Activated naive CD4-positive, alpha-beta T cell treated with anti-CD3 and anti-CD28 coated beads, Interleukin-2, amount 50 U/mL, for 72 hours (primary cell): ENCODE measurements around the gene ITGAX. TPM values are rescaled to one million over a fixed set of nuclear protein-coding genes. Genes with fewer than 3 reads are reported as not detected.
"Not testable (repeated sequence)": the region's sequence is repeated elsewhere in the genome, so short reads cannot be mapped to it uniquely, and the experiment has no call there.

Source experiments
- ATAC-seq, 2 donors: fragments of 150-1000 bp; cut with Tn5 transposase; 2 replicates each; pipeline ENCODE4 v1.10.0; 2021; ENCODE audit warnings: mild to moderate bottlenecking in 2 of 2, moderate library complexity in 2 of 2
- DNase-seq, 2 donors: peaks; one replicate each; pipeline ENCODE4 v3.0.0; 2021 to 2022; ENCODE audit warnings: low spot score in 2 of 2
- H3K27ac Mint-ChIP-seq, 2 donors: one replicate each; pipeline ENCODE4 v1.8.0; 2022; ENCODE audit warnings: mild to moderate bottlenecking in 2 of 2, mixed read lengths in 2 of 2
- H3K36me3 Mint-ChIP-seq, 2 donors: one replicate each; pipeline ENCODE4 v1.8.0; 2022; ENCODE audit warnings: mixed read lengths in 2 of 2
- H3K9me3 Mint-ChIP-seq, 2 donors: one replicate each; pipeline ENCODE4 v1.8.0; 2022; ENCODE audit warnings: mixed read lengths in 2 of 2
- total RNA-seq, 2 donors: library from RNA; stranded (reverse); gene quantifications; one replicate each; pipeline ENCODE4 v1.2.3, GENCODE V29; 2022

ITGAX gene
- total RNA-seq, 2 donors from 2014 or later: 7.3 to 19.1 TPM

DNA sequence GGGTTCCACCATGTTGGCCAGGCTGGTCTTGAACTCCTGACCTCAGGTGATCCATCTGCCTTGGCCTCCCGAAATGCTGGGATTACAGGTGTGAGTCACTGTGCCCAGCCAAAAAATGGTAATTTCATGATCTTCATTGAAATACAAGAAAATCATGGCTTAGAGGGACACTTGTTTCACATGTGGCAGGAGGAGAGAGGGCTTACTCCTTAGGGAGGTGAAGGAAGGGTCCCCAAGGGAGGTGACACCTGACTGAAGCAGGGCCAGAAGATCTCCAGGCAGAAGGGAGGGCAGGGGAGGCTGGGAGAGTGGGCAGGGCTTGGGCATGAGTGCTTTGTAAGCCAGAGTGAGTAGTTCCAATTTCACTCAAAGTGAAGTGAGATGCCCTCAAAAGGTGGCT is 20.0 kb upstream of the ITGAX start:
- Mint-ChIP-seq H3K9me3 (no peaks in the 10 kb centered on the region), H3K27ac (no peak overlapping the region), H3K36me3 (no peaks in the 10 kb centered on the region)
- no peak for DNase-seq
- ATAC-seq: no peak

- no peaks in the 10 kb centered on the region for H3K36me3 Mint-ChIP-seq
- no peak overlapping the region for H3K27ac Mint-ChIP-seq
- no peaks in the 10 kb centered on the region for H3K9me3 Mint-ChIP-seq
- DNase-seq (no peak), ATAC-seq (no peak)
Observed at GRCh38 chr16:31335431-31335830, 19.5 kb upstream of the ITGAX start.

- H3K9me3 Mint-ChIP-seq, ATAC-seq, DNase-seq, H3K27ac Mint-ChIP-seq, H3K36me3 Mint-ChIP-seq: not testable (repeated sequence)
Observed at GRCh38 chr16:31338166-31338685, 16.8 kb upstream of the ITGAX start.

GRCh38 chr16:31344712-31345111 is 10.3 kb upstream of the ITGAX start:
- Mint-ChIP-seq H3K36me3 (no peaks in the 10 kb centered on the region), H3K9me3 (peaks cover 0 to 7% of the 10 kb centered on the region in 2 donors), H3K27ac (no peak overlapping the region)
- no peak for DNase-seq
- peak in 1 of 2 donors; percentile 59 for ATAC-seq

GRCh38 chr16:31347445-31347844 is 7.5 kb upstream of the ITGAX start:
- no peak for ATAC-seq
- H3K36me3 Mint-ChIP-seq: no peaks in the 10 kb centered on the region
- peaks cover 0 to 7% of the 10 kb centered on the region in 2 donors for H3K9me3 Mint-ChIP-seq
- peak in 1 of 2 donors; percentile 16 for DNase-seq
- no peak overlapping the region for H3K27ac Mint-ChIP-seq

GRCh38 chr16:31348579-31348978 is 6.4 kb upstream of the ITGAX start:
- Mint-ChIP-seq H3K36me3 (no peaks in the 10 kb centered on the region), H3K9me3 (peaks cover 0 to 7% of the 10 kb centered on the region in 2 donors), H3K27ac (no peak overlapping the region)
- ATAC-seq: no peak
- no peak for DNase-seq

GRCh38 chr16:31350275-31351005 is 4.5 kb upstream of the ITGAX start:
- Mint-ChIP-seq H3K36me3 (no peaks in the 10 kb centered on the region), H3K9me3 (peaks cover 0 to 7% of the 10 kb centered on the region in 2 donors), H3K27ac (no peak overlapping the region)
- DNase-seq (no peak), ATAC-seq (peak in 1 of 2 donors; percentile 2)

GRCh38 chr16:31351246-31351941 is 3.6 kb upstream of the ITGAX start:
- H3K36me3 Mint-ChIP-seq: no peaks in the 10 kb centered on the region
- no peak for DNase-seq
- ATAC-seq: no peak
- peaks cover 0 to 7% of the 10 kb centered on the region in 2 donors for H3K9me3 Mint-ChIP-seq
- peak overlapping the region in 1 of 2 donors; percentile 50 for H3K27ac Mint-ChIP-seq

DNA sequence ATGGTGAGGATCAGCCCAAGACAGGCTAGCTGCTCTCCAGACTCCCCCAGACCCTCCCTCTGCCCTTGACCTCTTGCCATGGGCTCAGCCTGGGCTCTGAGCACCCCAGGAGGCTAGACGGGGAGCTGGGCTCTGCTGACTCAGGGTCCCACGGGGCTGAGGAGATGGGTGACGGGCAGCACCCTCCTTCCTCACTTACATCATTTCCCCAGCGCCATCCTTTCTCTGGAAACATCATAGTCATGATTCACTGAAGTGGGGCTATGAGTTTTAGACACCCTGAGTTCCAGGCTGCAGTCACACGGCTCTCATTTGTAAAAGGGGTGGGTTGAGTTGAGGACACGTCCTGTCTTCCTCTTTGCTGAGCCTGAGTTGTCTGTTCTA is 3.0 kb upstream of the ITGAX start:
- DNase-seq (no peak), ATAC-seq (peak; percentile 5 to 29)
- peak overlapping the region; percentile 50 to 56 for H3K27ac Mint-ChIP-seq
- H3K36me3 Mint-ChIP-seq: no peaks in the 10 kb centered on the region
- peaks cover 0 to 7% of the 10 kb centered on the region in 2 donors for H3K9me3 Mint-ChIP-seq

- no peaks in the 10 kb centered on the region for H3K36me3 Mint-ChIP-seq
- H3K9me3 Mint-ChIP-seq: peaks cover 0 to 7% of the 10 kb centered on the region in 2 donors
- ATAC-seq (no peak), DNase-seq (no peak)
- peak overlapping the region; percentile 50 to 91 for H3K27ac Mint-ChIP-seq
Observed at GRCh38 chr16:31352376-31353115, 2.4 kb upstream of the ITGAX start.

GRCh38 chr16:31355431-31356100 is 590 bp downstream of the ITGAX start:
- ATAC-seq (no peak), DNase-seq (no peak)
- H3K36me3 Mint-ChIP-seq: no peaks in the 10 kb centered on the region
- no peaks in the 10 kb centered on the region for H3K9me3 Mint-ChIP-seq
- H3K27ac Mint-ChIP-seq: peak overlapping the region; percentile 90 to 93

- no peaks in the 10 kb centered on the region for H3K36me3 Mint-ChIP-seq
- H3K9me3 Mint-ChIP-seq: no peaks in the 10 kb centered on the region
- no peak for DNase-seq
- H3K27ac Mint-ChIP-seq: no peak overlapping the region
- no peak for ATAC-seq
Observed at GRCh38 chr16:31356566-31357323, 1.8 kb downstream of the ITGAX start.

DNA sequence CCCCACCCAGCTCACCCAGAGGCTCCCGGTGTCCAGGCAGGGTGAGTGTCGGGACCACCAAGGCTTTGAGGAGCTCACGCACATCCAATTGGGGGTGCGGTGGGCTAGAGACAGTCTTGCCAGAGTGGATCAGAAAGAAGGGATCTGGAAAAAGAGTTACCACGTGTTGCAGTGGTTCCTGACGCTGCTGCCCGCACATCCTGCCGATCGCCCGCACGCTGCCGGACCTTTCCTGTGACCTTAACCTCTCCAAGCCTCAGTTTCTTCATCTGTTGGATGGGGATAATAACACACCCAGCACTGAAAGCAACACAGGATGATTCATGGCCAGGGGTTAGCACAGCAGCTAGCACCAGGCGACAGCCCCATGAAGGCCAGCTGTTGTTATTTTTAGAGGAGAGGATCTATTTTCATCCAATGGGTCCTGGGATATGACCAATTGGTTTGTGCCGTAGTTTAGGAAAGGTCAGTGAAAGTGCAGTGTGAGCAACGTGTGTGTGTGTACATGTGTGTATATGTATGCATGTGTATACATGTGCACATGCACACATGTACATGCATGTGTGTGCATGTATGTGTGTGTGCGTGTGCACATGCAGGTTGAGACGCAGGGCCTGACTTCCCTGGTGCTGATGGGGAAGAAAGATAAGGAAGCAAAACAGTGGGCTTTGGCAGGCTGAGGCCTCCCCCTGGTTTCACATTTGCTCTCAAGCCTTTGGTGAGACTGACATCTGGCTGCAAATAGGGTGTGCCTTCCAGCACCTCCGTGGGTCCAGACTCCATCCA is 2.5 kb downstream of the ITGAX start:
- H3K27ac Mint-ChIP-seq: peak overlapping the region in 1 of 2 donors; percentile 36
- ATAC-seq: no peak
- H3K9me3 Mint-ChIP-seq: no peaks in the 10 kb centered on the region
- DNase-seq: no peak
- no peaks in the 10 kb centered on the region for H3K36me3 Mint-ChIP-seq

- no peak for ATAC-seq
- H3K36me3 Mint-ChIP-seq: no peaks in the 10 kb centered on the region
- no peaks in the 10 kb centered on the region for H3K9me3 Mint-ChIP-seq
- DNase-seq: no peak
- H3K27ac Mint-ChIP-seq: peak overlapping the region in 1 of 2 donors; percentile 84
Observed at GRCh38 chr16:31360251-31360650, 5.3 kb downstream of the ITGAX start.
